GM19467 (cell line): ENCODE results near the gene CACNA1S.

Source experiments
- ATAC-seq: cut with Tn5 transposase; IDR thresholded peaks from one replicate; pipeline ENCODE4 v1.9.1; 2021; ENCODE audit warnings: mild to moderate bottlenecking, moderate library complexity; ENCODE audit not compliant: unreplicated experiment

The CACNA1S gene

DNA sequence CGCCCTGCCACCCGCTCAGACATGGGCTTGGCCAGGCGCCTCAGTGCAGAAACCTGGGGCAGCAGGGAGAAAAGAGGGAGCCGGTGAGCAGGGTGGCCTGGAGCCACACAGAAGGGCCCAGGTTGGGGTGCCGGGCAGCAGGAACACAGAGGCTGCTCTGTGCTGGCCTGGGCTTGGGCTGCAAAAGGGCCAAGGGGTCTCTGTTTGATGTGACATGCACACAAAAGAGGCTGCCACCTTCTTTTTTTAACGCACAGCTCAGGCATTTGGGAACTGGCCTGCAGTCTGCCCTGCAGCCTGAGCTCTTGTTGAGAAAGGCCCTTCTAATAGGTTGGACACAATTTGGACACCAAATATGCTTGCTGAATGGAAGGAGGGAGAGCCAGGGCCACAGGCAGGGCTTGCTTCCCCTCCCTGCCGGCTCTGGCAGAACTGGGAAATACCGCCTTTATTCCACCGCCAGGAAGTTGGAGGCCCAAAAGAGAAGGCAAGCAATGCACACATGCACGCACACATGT, 121.1 kb downstream of the CACNA1S start:
- ATAC-seq: no peak

DNA sequence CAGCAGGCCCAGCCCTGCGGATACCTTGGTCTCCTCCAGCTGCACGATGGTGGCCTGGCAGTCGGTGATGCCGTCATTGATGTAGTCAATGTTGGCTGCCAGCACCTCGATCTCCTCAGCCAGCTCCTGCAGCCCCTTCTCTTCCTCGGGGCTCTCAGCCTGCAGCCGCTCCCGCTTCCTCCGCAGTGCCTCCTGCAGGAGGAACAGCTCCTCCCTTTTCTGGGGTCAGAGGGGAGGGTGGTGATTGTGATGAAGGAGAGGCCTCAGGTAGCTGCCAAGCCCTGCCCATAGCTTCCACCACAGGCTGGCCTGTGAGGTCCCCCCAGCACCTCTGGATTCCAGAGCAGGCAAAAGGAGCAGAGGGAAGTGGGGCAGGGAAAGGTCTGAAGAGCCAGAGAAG, 122.1 kb downstream of the CACNA1S start:
- ATAC-seq: no peak
